ENCODE measurements around the gene ACTR3.

ACTR3 gene

DNA sequence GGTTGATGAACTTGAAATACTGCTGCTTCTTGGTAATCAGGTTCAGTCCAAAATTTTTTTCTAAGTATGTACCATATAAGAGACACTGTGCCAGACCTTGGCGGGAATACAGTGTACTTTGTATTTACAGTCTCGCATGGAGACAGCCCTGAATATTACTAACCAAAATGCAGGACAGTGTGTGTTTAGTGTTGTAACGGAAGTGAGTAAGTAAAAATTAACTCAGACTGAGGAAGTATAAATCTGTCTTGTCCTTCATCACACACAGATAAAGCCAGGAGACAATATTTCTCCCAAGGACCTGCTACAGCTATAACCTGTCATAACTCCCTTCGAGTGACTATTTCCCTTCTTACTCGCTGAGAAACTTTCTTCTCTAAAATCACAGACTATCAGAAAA lies 76.9 kb downstream of the ACTR3 start:
- no peak for DNase-seq

DNA sequence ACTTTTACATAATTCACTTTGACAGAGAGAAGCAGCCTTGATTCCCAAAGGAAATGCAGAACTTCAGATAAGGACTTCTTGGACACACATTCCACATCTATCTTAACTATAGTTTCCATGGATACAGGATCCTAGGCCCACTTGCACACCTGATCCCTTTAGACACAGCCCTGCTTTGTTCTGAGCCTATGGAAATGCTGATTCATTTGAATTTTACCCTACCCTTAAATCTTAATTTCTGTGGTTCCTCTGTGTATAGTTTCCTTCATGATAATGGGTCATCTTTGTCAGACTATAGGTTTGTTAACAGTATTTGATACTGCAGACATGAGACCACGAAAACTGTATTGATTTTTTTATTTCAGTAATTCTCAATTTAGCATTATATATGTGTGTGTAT lies 77.4 kb downstream of the ACTR3 start:
- no peak for DNase-seq

DNA sequence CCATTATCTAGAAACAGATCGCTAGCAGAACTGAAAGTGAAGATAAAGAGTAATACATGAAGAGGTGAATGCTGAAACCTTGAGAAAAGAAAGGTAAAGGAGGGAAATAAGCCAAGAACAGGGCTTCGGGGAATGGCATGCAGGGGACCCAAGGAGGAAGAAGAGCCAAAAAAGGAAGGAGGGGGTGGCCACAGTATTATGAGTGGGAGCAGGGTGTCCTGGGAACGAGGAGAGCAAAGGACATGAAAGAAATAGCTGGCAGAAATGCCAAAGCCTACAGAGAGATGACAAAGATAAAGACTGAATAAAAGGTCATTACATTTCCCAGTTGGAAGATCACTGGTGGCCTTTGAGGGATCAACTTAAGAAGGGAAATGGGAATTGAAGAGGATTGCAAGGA lies 82.9 kb downstream of the ACTR3 start:
- no peak for DNase-seq

DNA sequence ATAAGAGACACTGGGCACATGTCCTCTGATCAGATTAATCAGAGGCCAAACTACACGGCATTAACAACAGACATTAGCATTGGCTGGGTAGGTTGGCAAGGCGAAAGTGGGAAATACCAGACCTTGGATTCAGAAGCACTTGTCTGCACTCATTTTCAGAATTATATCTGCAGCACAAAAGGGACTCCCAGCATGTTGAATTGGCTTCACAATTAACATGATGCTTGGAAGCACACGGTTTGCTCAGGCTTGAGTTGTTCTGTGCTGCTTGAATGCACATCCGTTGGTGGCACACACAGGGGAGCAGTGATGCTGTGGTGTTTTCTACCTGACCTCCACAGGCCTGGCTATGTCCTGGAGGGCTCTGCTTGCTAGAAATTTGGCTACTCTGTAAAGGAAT lies 83.9 kb downstream of the ACTR3 start:
- no peak for DNase-seq

DNA sequence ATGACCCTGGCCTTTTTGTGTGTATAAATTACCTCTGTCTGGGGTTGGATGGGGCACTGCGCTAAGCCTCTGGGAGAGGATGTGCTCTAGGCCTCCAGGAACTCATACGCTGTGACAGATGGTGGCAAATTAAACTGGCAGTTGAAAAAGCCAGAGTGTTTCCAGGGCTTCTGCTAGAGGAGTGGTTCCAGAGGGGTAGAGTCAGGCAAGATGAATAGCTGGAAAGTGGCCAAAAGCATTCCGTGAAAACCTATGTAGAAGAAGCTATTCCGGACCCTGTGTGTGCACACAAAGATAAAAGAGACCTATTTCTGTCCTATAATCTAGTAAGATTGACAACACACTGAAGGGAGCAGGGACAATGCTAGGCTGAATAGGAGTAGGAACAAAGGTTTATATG lies 84.8 kb downstream of the ACTR3 start:
- DNase-seq = no peak

DNA sequence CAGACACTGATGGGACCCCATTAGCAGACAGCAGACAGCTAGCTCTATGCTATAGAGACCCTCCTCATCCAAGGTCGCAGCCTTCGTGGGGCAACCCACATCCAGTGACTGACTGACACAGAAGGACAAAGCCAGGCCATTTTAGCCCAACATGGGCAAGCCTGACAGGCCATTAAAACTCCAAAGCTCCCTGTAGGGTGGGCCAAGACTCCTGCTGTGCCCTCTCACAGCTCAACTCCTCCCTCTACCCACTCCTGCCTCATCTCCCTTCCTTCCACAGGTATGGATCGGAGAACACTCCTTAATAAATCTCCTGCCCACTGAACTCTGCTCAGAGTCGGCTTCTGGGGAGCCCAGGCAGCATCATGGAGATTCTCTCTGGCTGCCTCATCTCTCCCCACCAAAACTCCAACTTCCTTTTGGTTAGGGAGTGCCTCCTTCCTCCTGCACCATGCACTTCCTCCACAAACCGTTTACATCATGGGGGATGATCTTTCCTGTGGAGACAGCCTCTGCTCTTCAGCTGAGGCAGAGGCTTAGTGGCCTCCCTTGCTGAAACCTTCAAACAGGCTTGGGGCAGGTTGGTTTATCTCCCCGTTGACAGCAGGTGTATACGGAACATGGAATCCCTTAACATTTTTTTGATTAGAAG lies 86.5 kb downstream of the ACTR3 start:
- no peak for DNase-seq

GRCh38 chr2:113977060-113977659 lies 87.3 kb downstream of the ACTR3 start:
- DNase-seq = no peak

- no peak for DNase-seq
Observed at GRCh38 chr2:113977660-113978523, 88.0 kb downstream of the ACTR3 start.

- DNase-seq = no peak
Observed at GRCh38 chr2:113978524-113979190, 88.8 kb downstream of the ACTR3 start.

DNA sequence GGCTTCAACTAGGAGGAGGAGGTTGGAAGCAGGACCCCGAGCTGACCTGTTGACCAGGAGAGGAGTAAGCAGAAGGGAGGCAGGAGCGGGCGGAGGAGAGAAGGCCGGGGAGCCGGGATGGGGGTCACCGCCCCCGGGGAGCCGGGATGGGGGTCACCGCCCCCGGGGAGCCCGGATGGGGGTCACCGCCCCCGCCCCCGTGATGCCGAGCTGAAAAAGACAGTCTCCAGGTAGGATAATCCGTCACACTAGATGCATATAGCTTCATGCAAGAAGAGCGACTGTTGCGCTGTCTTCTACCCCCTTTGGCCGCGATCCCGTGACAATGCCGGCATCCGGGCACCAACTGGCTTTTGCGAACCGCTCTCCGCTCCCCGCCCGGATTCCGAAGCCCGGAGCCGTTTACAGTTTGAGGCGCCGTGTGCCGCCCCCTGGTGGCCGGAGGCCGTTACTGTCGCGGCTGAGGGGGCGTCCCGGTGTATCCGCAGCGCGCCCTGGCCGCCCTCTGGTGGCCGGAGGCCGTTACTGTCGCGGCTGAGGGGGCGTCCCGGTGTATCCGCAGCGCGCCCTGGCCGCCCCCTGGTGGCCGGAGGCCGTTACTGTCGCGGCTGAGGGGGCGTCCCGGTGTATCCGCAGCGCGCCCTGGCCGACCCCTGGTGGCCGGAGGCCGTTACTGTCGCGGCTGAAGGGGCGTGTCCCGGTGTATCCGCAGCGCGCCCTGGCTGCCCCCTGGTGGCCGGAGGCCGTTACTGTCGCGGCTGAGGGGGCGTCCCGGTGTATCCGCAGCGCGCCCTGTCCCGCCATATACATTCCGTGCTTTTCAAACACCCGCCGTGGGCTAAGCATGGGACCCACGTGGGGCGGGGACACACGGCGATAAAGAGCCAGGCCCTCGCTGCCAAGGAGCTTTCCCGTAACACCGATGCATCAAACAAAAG lies 89.6 kb downstream of the ACTR3 start:
- DNase-seq = peak; percentile 36 to 45

- DNase-seq = no peak
Observed at GRCh38 chr2:113980946-113981345, 91.1 kb downstream of the ACTR3 start.

DNA sequence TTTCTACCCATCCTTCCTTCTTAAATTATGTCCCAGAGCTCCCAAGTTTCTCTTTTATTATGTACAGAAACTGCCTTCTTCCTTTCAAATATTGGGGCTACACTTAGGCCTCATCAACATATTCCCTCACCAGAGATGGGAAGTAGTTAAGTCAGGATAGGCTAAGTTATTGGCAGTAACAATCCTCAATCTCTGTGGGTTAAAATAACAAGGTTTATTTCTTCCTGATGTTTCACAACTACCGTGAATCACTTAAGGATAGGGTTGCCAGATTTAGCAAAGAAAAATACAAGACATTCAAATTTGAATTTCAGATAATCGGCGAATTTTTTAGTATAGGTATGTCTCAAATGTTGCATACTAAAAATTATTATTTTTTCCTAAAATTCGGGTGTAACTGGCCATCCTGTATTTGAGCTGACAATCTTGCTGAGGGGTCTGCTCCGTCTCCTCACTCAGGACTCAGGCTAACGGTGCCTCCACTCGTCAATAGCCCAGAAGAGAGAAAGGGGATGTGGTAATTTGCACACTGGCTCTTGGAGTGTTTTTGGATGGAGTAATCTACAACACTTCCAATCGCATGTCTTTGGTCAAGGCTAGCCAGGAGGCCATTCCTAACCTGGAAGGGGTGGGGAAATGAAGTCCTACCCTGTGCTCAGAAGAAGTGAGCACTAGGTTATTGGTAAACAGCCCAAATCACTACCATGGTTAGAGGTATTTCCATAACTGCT lies 91.7 kb downstream of the ACTR3 start:
- no peak for DNase-seq

GRCh38 chr2:113985554-113986397 lies 95.9 kb downstream of the ACTR3 start:
- DNase-seq = no peak

DNA sequence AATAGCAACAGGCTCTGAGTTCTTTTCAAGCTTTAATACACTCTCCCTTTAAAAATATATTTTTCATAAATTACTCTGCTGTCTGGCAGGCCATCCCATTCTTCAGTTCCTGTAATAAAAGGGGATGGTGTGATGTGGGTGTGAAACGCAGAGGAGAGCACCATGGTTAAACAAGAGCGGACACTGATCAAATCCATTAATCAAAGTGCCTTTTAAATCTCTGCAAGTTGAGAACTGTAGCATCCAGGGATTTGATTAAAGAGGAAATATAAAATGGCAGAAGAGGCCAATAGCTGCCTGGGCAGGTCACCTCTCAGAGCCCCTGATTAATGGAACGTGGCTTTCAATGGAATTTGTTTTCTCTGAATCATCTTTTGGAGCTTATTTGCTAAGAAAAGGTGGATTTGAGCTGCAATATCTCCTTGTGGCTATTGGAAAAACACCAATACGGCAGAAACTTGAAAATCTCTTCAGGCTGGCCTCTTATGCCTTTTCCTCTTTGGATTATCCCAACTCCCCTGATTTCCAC lies 96.9 kb downstream of the ACTR3 start:
- DNase-seq = no peak

- DNase-seq = no peak
Observed at GRCh38 chr2:113992090-113992489, 102.2 kb downstream of the ACTR3 start.

- DNase-seq = no peak
Observed at GRCh38 chr2:113996671-113997594, 107.0 kb downstream of the ACTR3 start.

DNA sequence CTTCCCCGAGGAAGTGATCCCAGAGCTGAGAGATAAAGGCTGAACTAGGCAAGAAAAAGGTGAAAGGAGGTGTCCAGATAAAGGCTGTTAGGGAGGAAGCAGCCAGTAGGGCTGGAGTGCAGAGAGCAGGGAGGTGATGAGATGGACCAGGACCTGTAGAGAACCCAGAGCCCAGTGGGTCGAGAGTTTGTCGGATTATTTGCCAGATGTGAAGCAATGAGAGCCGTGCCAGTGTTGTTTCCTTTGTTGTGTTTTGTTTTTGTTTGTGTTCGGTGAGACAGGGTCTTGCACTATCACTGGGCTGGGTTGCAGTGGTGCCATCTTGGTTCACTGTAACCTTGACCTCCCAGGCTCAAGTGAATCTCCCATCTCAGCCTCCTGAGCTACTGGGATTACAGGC lies 111.3 kb downstream of the ACTR3 start:
- DNase-seq = no peak

DNA sequence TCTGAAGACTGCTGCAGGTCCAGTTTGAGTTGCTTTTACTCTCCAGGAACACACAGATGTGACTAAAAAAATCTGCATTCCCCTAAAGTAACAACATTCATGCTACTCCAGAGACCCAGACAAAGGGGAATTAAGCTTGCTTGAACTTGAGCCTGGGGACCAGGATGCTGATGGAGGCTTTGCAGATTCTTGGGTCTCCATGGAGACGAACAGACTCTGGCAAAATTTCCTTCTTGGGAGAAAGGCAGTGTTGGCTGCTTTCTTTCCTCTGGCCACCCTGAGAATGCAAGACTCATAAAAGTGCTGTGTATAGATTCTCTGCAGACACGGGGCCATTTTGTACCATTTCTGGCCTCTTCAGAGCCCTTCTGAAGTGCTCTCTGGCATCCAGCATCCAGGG lies 112.0 kb downstream of the ACTR3 start:
- DNase-seq = no peak

DNA sequence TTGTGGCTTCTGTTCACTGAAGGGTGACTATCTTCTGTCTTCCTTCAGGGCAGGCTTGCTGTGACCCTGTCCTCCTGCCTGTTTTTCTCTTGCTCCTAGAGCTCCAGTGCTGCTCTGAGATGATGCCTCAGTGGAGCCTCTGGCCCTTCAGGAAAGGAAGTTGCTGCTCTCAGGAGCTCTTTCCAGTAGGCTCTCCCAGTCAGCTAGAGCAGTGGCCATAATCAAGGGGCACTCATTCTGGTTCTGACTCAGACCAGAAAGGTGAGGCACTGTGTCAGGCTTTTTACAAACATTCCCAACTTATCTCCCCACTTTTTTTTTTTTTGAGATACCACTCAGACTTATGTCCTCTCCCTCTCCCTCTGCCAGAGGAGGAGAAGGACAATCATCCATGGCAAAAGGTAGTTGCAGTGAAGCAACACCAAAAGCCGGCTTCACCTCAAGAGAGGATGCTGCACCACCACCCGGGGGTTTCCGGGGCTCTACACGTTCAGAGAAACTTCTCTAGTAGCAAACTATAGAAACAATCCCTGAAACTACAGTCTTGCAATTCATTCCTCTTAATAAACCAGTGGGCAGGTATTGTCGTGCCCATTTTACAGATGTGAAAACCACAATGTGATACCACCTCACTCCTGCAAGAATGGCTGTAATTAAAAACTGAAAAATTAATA lies 115.4 kb downstream of the ACTR3 start:
- no peak for DNase-seq

All from CD4-positive, alpha-beta T cell treated with Interferon alpha-2 for 1 hour (primary cell).